ENCODE data around the gene DPP8.

DPP8 gene

DNA sequence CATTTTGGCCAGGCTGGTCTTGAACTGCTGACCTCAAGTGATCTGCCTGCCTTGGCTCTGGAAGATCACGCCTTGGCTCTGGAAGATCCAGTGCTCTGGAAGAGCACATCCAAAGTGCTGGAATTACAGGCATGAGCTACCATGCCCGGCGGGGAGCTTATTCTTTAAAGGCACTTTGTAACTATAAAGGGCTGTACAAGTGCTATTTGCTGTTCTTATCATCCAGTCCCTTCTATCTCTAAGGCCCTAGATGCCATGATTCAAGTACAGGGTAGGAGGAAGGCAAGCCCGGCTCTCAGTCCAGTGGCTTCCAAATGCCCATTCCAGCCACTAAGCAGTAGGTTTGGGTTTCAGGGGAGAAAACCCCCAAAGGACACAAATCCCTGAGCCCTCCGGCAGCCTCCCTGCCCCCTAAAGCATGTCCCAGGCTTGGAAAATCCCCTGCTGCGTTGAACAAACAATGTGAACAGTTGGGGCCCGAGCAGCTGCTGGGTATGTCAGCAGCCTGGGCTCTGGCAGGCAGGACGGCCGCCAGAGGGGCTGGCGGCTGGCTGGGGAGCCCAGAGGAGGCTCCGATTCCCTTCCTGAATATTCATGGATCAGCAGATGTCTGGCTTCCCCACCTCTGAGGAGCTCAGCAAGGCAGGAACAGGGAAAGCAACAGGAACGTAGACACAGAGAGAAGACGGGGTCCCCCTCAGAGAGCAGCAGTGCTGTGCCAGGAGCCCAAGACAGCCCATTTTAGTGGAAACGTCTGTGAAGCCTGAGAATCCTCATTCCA, 102.5 kb downstream of the DPP8 start:
- Histone ChIP-seq H3K27me3 (ENCODE audit: insufficient read depth, low read length, poor library complexity) (no peaks in the 10 kb centered on the region), H3K9ac (ENCODE audit: low read depth, low read length) (no peak overlapping the region), H3K9me3 (ENCODE audit: insufficient read depth, low read length, severe bottlenecking) (no peaks in the 10 kb centered on the region), H3K79me2 (ENCODE audit: insufficient read depth, low read length) (no peaks in the 10 kb centered on the region), H3K4me2 (ENCODE audit: insufficient read depth, low read length) (no peak overlapping the region), H2AFZ (ENCODE audit: low read depth, low read length) (no peak overlapping the region), H3K4me1 (ENCODE audit: insufficient read depth, low read length) (no peaks in the 10 kb centered on the region), H3K27ac (ENCODE audit: low read length) (no peak overlapping the region), H3K36me3 (ENCODE audit: insufficient read depth, low read length) (no peaks in the 10 kb centered on the region), H4K20me1 (ENCODE audit: insufficient read depth, low read length) (no peaks in the 10 kb centered on the region), H3K4me3 (ENCODE audit: low read depth in 1 of 2, low read length in 2 of 2) (no peak overlapping the region)
- ATAC-seq (ENCODE audit: insufficient read depth, low read depth) (no peak), DNase-seq (no peak)
- no peak for TF ChIP-seq EZH2 (IDR thresholded peaks at IDR 0.05; ENCODE audit: borderline replicate concordance, low read depth, low read length, severe bottlenecking)
- TF ChIP-seq, protein P1, sequence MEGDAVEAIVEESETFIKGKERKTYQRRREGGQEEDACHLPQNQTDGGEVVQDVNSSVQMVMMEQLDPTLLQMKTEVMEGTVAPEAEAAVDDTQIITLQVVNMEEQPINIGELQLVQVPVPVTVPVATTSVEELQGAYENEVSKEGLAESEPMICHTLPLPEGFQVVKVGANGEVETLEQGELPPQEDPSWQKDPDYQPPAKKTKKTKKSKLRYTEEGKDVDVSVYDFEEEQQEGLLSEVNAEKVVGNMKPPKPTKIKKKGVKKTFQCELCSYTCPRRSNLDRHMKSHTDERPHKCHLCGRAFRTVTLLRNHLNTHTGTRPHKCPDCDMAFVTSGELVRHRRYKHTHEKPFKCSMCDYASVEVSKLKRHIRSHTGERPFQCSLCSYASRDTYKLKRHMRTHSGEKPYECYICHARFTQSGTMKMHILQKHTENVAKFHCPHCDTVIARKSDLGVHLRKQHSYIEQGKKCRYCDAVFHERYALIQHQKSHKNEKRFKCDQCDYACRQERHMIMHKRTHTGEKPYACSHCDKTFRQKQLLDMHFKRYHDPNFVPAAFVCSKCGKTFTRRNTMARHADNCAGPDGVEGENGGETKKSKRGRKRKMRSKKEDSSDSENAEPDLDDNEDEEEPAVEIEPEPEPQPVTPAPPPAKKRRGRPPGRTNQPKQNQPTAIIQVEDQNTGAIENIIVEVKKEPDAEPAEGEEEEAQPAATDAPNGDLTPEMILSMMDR (IDR thresholded peaks at IDR 0.05; ENCODE audit: borderline replicate concordance, extremely low read depth, low read length, poor library complexity, severe bottlenecking): no peak

DNA sequence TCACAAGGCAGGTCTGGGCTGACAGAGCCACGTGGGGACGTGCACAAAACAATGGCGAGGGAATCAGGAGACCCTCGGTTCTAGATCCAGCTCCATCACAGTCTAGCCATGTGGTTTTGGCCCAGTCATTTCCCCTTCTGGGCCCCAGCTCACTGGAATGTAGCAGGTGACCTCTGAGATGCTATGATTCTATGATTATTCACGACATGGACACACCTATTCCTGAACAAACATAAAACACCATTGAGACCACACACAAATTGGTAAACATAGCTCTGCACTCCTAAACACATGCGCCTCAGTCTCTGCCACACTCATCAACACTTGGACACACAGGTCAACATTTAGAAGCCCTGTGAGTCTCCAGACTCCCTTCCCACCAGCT, 103.7 kb downstream of the DPP8 start:
- Histone ChIP-seq H3K79me2 (ENCODE audit: insufficient read depth, low read length) (no peaks in the 10 kb centered on the region), H4K20me1 (ENCODE audit: insufficient read depth, low read length) (no peaks in the 10 kb centered on the region), H3K27ac (ENCODE audit: low read length) (no peak overlapping the region), H3K4me1 (ENCODE audit: insufficient read depth, low read length) (no peaks in the 10 kb centered on the region), H3K36me3 (ENCODE audit: insufficient read depth, low read length) (no peaks in the 10 kb centered on the region), H3K9ac (ENCODE audit: low read depth, low read length) (no peak overlapping the region), H3K9me3 (ENCODE audit: insufficient read depth, low read length, severe bottlenecking) (no peaks in the 10 kb centered on the region), H3K27me3 (ENCODE audit: insufficient read depth, low read length, poor library complexity) (peaks cover 6% of the 10 kb centered on the region), H2AFZ (ENCODE audit: low read depth, low read length) (no peak overlapping the region), H3K4me3 (ENCODE audit: low read depth in 1 of 2, low read length in 2 of 2) (no peak overlapping the region), H3K4me2 (ENCODE audit: insufficient read depth, low read length) (no peak overlapping the region)
- TF ChIP-seq, protein P1 (IDR thresholded peaks at IDR 0.05; ENCODE audit: borderline replicate concordance, extremely low read depth, low read length, poor library complexity, severe bottlenecking): no peak
- no peak for TF ChIP-seq EZH2 (IDR thresholded peaks at IDR 0.05; ENCODE audit: borderline replicate concordance, low read depth, low read length, severe bottlenecking)
- no peak for DNase-seq
- ATAC-seq (ENCODE audit: insufficient read depth, low read depth): no peak

DNA sequence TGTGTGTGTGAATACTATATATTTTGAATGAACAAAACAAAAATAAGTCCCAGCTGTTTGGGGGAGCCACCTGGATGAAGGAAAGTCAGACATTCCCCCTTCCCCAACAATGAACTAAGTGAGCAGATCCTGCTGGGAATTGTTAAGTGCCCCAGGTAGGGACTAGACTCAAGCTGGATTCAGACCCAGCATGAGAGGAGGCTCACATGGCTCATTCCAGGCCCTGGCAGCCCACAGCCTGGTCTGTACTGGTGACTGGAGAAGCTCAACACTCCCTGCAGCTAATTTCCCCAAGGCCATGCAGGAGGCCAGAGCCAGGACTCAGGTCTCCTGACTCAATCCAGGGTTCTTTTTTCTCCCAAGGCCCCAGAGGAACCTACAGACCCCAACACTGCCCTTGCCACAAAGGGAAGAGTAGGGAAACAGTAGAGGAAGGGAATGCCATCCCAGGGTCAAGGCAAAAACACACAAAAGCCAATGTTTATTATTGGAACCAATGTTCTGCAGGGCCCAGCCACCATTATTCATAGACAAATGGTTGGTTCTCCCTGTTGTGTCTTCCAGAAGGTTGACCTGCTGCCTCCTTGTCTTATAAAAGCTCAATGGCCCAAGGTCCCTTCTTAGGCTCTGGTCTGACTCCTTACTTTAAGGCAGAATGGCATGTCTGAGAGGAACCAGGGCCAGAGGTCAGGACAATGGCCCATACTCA, 104.3 kb downstream of the DPP8 start:
- H3K36me3 ChIP-seq (ENCODE audit: insufficient read depth, low read length): no peaks in the 10 kb centered on the region
- no peak for TF ChIP-seq EZH2 (IDR thresholded peaks at IDR 0.05; ENCODE audit: borderline replicate concordance, low read depth, low read length, severe bottlenecking)
- TF ChIP-seq, protein P1 (IDR thresholded peaks at IDR 0.05; ENCODE audit: borderline replicate concordance, extremely low read depth, low read length, poor library complexity, severe bottlenecking): no peak

More for the DNA sequence above, 104.3 kb downstream of the DPP8 start:
- Histone ChIP-seq H3K4me3 (ENCODE audit: low read depth in 1 of 2, low read length in 2 of 2) (no peak overlapping the region), H3K27ac (ENCODE audit: low read length) (no peak overlapping the region), H4K20me1 (ENCODE audit: insufficient read depth, low read length) (no peaks in the 10 kb centered on the region), H3K27me3 (ENCODE audit: insufficient read depth, low read length, poor library complexity) (peaks cover 6% of the 10 kb centered on the region), H3K9ac (ENCODE audit: low read depth, low read length) (no peak overlapping the region), H3K9me3 (ENCODE audit: insufficient read depth, low read length, severe bottlenecking) (no peaks in the 10 kb centered on the region), H3K79me2 (ENCODE audit: insufficient read depth, low read length) (no peaks in the 10 kb centered on the region), H3K4me1 (ENCODE audit: insufficient read depth, low read length) (no peaks in the 10 kb centered on the region), H2AFZ (ENCODE audit: low read depth, low read length) (no peak overlapping the region), H3K4me2 (ENCODE audit: insufficient read depth, low read length) (no peak overlapping the region)
- DNase-seq: no peak
- ATAC-seq (ENCODE audit: insufficient read depth, low read depth): no peak

All from DND-41 (cell line).